Neural progenitor cell (in vitro differentiated cells): Measurements from ENCODE around the gene ERC2.

Source experiments
- EZH2 ChIP-seq: fragments of 200-600 bp; sonication (generic); IDR thresholded peaks from 2 replicates; pipeline ENCODE4 v1.6.1; 2017; ENCODE audit warnings: antibody characterized with exemption, mild to moderate bottlenecking, moderate library complexity
- EZH2phosphoT487 ChIP-seq: fragments of 200-600 bp; sonication (generic); IDR thresholded peaks from 2 replicates; pipeline ENCODE4 v1.6.1; 2017; ENCODE audit warnings: antibody characterized with exemption
- TF ChIP-seq, protein P1 (sequence below): fragments of 200-600 bp; sonication (generic); IDR thresholded peaks from 2 replicates; pipeline ENCODE4 v1.5.1; 2017; ENCODE audit warnings: antibody characterized with exemption, mild to moderate bottlenecking

DNA sequence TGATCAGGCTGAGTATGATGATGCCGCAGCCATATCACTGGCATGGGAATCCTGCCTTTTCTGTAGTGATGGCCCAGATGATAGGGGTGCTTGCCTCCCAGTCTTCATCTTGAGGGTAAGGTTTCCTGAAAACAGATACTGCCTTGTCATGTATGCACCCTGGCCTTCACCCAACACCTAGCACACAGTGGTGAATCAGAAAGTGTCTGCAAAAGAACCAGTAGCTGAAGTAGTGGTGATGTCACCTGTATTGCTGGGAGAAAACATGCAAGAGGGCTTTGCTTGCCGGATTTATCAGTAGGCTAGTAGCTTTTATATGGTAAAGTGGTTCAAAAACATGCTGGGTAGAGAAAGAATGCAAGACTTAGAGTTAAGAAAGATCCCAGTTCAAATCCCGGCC lies 561.4 kb downstream of the ERC2 start:
- TF ChIP-seq, protein P1, sequence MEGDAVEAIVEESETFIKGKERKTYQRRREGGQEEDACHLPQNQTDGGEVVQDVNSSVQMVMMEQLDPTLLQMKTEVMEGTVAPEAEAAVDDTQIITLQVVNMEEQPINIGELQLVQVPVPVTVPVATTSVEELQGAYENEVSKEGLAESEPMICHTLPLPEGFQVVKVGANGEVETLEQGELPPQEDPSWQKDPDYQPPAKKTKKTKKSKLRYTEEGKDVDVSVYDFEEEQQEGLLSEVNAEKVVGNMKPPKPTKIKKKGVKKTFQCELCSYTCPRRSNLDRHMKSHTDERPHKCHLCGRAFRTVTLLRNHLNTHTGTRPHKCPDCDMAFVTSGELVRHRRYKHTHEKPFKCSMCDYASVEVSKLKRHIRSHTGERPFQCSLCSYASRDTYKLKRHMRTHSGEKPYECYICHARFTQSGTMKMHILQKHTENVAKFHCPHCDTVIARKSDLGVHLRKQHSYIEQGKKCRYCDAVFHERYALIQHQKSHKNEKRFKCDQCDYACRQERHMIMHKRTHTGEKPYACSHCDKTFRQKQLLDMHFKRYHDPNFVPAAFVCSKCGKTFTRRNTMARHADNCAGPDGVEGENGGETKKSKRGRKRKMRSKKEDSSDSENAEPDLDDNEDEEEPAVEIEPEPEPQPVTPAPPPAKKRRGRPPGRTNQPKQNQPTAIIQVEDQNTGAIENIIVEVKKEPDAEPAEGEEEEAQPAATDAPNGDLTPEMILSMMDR: no peak
- TF ChIP-seq EZH2 (no peak), EZH2phosphoT487 (no peak)
